ENCODE data around the gene NPTX1. TPM values are rescaled to one million over a fixed set of nuclear protein-coding genes. Genes with fewer than 3 reads are reported as not detected.

The NPTX1 gene
- total and polyA plus RNA-seq, 12 donors, result 0.30 to 68.2 (median 5.5) TPM

GRCh38 chr17:80470603-80471002 is 5.8 kb downstream of the NPTX1 start:
- peaks cover 14% of the 10 kb centered on the region for H3K27me3 ChIP-seq
- intact Hi-C loops (cut with DNase I), result loop anchor here in 1 of 2 donors (5.0 kb wide), 1 partner anchor 43 kb away; no protein-coding TSS in a partner anchor
- H3K36me3 ChIP-seq (replicated peaks in 1 of 2), result no peaks in the 10 kb centered on the region

DNA sequence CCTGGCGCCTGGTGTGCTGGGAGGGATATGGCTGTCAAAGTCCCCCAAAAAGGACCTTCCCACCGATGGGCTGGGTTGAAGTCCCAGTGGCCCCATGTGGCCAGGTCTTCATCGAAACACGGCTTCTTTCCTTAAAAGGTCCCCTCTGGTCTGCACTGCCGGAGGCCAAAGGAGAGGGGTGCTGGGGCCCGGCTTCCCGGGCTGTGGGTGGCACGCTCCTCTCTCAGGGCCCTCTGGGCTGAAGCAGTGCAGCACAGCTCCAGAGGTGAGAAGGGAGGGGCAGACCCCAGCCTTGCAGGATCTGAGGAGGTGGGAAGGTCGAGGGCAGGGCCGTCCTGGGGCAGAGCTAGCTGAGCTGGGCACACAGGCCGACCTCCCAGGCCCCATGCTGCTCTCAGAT is 6.7 kb downstream of the NPTX1 start:
- peaks cover 12% of the 10 kb centered on the region for H3K27me3 ChIP-seq
- TF ChIP-seq CTCF (IDR thresholded peaks at IDR 0.05) (no peak), POLR2A (IDR thresholded peaks at IDR 0.05) (no peak)
- H3K9me3 ChIP-seq (replicated peaks in 1 of 3), result no peaks in the 10 kb centered on the region
- H3K4me1 ChIP-seq (replicated peaks in 1 of 2), result peaks cover 0 to 4% of the 10 kb centered on the region in 2 donors
- H3K27ac ChIP-seq, result no peak overlapping the region
- intact Hi-C loops (cut with DNase I), result loop anchor here in 1 of 2 donors (5.0 kb wide), 1 partner anchor 42 kb away; no protein-coding TSS in a partner anchor
- 60 to 89% (median 87%) methylated on average over 1 to 11 of the region's 11 CpGs for WGBS, 4 donors
- no peaks in the 10 kb centered on the region for H3K36me3 ChIP-seq (replicated peaks in 1 of 2)
- H3K4me3 ChIP-seq, result no peak overlapping the region
- DNase-seq, result no peak

More at GRCh38 chr17:80470603-80471002, 5.8 kb downstream of the NPTX1 start:
- WGBS, 4 donors, result 86 to 91% (median 89%) methylated on average over 14 to 21 of the region's 21 CpGs
- Histone ChIP-seq H3K4me3 (no peak overlapping the region), H3K4me1 (replicated peaks in 1 of 2) (peaks cover 1 to 14% of the 10 kb centered on the region in 2 donors), H3K27ac (no peak overlapping the region), H3K9me3 (replicated peaks in 1 of 3) (no peaks in the 10 kb centered on the region)
- no peak for DNase-seq
- TF ChIP-seq POLR2A (IDR thresholded peaks at IDR 0.05), result no peak
- no peak for TF ChIP-seq CTCF (IDR thresholded peaks at IDR 0.05)

DNA sequence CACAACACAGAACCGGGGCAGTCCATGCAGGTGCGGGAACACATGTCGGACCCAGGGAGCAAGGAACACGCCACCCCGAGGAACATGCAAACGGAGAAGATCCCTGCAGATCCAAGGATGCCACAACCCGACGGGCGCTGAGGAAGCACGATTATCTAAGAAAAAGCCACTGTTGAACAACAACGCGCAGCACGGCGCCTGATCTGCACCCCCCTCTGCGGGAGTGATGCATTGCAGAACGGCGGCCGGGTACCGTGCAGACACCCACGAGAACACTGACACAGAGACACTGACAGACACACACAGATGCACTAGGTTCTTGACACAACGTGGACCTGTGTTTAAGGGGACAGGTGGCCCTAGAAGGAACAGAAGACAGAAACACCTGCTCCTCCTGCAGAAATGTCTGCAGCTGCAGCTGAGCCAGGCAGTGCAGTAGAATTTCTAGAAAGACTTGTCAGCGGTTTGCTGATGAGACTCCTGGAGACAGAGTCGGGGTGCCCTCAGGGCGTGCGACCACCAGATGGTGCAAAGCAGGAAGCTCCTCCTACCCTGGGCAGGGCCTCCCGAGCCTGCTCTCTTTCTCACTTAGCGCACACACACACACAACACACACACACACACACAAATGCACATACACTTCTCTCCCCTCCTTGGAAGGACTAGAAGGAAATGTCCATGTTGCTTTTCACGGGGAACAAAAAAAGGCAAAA is 7.5 kb downstream of the NPTX1 start:
- Histone ChIP-seq H3K27ac (no peak overlapping the region), H3K27me3 (peaks cover 12% of the 10 kb centered on the region), H3K36me3 (replicated peaks in 1 of 2) (no peaks in the 10 kb centered on the region), H3K9me3 (replicated peaks in 1 of 3) (no peaks in the 10 kb centered on the region), H3K4me1 (replicated peaks in 1 of 2) (no peaks in the 10 kb centered on the region), H3K4me3 (no peak overlapping the region)
- no peak for DNase-seq
- 78 to 86% (median 83%) methylated on average over 27 to 28 of the region's 28 CpGs for WGBS, 4 donors
- TF ChIP-seq CTCF (IDR thresholded peaks at IDR 0.05) (no peak), POLR2A (IDR thresholded peaks at IDR 0.05) (no peak)
- intact Hi-C loops (cut with DNase I), result no loop called here

DNA sequence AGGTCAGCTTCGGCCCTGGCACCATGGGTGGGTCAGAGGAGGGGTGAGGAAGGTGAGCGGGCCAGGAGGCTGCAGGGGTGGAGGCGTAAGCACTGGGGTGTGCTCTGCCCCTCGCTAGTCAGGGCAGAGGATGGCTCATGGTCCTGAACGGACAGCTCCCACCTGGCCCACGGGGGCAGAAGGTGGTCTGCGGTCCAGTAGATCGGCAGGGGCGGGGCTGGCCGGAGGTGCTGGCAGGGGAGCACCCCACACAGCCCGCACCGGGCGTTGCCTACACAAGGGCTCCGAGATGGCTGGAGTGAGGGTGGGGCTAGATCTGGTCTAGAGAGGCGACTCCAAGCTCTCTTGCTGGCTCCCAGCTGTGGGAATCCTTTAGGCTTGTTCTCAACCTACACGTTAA is 8.2 kb downstream of the NPTX1 start:
- no peaks in the 10 kb centered on the region for H3K36me3 ChIP-seq (replicated peaks in 1 of 2)
- no peaks in the 10 kb centered on the region for H3K9me3 ChIP-seq (replicated peaks in 1 of 3)
- H3K4me3 ChIP-seq, result no peak overlapping the region
- TF ChIP-seq CTCF (IDR thresholded peaks at IDR 0.05) (no peak), POLR2A (IDR thresholded peaks at IDR 0.05) (no peak)
- no peaks in the 10 kb centered on the region for H3K4me1 ChIP-seq (replicated peaks in 1 of 2)
- H3K27me3 ChIP-seq, result peaks cover 9% of the 10 kb centered on the region
- WGBS, 4 donors, result 52 to 67% (median 55%) methylated on average over 15 to 16 of the region's 16 CpGs
- no peak for DNase-seq
- intact Hi-C loops (cut with DNase I), result no loop called here
- H3K27ac ChIP-seq, result no peak overlapping the region

Measured in adrenal gland (tissue), 12 donors.